ENCODE data around the gene NOTCH3.

GRCh38 chr19:15199661-15200552, 888 bp downstream of the NOTCH3 start:
- no peak for TF ChIP-seq POLR2A (IDR thresholded peaks at IDR 0.05; ENCODE audit: low read depth, low read length)
- no peak for TF ChIP-seq POLR2AphosphoS5 (IDR thresholded peaks at IDR 0.05; ENCODE audit: low read depth, low read length)
